Fibroblast of skin of right biceps (primary cell): ENCODE results near the gene PLEKHG3.

ENCODE experiments used
- DNase-seq: peaks from one replicate; pipeline ENCODE4 v3.0.0-alpha.2; 2013

The PLEKHG3 gene

DNA sequence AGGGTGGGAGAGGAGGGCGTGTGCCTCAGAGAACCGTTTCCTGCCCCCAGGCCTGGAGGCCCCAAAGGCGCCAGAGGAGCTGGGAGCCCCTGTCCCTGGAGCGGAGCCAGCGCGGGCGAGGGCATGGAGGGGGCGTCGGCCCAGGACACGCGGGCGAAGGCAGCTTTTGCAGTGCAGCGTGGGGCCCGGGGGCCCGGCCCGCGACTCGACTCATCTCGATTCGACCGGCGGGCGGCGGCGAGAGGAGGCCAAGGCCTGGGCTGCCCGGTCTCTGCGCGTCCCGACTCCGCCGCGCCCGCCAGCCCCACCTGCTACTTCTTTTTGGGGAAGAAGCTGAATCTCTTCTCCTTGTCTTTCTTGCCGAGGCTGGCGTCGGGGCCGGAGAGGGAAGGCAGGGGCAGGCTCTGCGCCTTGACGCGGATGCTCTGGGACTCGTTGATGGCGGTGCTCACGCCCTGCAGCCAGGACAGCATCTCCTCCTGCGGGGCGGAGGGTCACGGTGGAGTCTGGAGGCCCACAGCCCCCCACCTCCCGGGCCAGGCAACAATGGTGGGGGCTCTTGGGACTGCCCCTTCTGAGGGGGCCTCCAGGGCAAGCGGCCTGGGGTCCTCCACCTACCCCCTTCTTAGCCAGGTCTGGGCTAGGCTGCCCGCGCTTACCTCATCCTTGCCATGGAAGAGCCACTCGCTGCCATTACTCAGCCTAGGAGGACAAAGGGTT is 44.9 kb downstream of the PLEKHG3 start:
- DNase-seq, result no peak

DNA sequence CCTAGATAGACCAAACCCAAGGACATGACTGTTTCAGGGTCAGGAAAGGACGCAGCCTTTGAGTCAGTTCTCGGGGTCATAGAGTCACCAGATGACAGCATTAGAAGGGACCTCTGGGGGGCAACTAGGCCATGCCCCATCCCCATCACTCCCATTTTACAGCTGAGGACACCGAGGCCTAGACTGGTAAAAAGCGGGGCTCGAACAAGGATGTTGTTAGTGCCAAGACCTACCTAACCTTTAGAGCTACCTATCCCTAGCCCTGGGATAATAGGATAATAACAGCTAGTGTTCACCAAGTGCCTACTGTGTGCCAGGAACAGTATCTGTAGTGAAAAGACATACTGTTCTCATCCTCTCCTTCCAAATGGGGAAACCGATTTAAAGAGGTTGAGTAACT is 48.7 kb downstream of the PLEKHG3 start:
- DNase-seq, result no peak

DNA sequence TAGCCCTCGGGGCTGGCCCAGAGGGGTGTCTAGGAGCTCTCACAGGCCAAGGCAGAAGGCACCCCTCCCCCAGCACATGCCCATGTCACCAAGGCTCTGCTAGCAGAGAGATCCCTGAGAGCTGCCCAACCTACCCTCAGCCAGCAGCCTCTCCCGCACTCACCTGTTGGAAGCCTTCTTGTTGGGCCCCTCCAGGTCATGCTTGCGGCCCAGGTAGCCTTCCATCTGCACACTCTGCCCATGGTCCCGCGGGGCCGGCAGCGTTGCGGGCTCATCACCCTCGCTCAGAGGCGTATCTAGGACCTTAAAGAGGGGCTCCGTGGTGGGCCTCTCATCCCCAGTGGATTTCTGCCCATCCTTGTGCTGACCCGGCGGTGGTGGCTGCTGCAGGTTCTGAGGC is 49.1 kb downstream of the PLEKHG3 start:
- no peak for DNase-seq

DNA sequence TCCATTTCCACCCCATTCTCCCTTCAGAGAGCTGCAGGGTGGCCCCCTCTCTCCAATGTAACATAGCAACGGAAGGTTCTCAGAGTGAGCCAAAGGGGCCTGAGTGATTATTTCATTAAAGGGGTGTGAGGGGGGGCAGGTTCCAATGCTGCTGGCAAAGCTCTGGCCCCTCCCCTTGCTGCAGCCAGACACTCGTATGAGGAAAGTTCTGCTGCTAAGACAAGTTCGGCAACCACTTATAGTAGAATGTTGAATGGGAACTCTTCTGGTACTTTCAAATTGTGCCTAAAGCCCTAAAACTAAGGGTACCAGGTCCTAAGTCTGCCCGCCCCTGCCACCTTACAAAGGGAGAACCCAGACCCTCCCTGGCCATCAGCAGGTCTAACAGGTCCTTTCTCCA is 49.8 kb downstream of the PLEKHG3 start:
- DNase-seq, result no peak

DNA sequence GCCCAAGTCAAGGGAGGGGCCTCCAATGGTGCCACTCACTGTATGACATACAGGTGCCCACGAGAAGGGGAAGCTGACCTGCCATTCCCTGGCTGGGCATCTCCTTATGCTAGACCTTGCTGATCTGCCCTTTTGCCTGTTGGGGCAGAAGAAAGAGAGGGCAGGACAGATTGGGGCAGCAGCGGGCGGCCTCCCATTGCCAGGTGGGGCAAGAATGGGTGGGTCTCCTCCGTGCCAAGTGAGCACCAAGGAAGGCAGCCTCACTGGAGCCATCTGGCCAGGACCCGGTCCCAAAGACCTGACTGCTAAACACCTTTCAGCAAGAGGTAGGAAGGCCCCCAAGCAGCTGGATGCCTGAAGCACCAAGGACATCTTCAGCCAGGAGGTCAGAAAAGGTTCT is 50.5 kb downstream of the PLEKHG3 start:
- DNase-seq, result no peak

DNA sequence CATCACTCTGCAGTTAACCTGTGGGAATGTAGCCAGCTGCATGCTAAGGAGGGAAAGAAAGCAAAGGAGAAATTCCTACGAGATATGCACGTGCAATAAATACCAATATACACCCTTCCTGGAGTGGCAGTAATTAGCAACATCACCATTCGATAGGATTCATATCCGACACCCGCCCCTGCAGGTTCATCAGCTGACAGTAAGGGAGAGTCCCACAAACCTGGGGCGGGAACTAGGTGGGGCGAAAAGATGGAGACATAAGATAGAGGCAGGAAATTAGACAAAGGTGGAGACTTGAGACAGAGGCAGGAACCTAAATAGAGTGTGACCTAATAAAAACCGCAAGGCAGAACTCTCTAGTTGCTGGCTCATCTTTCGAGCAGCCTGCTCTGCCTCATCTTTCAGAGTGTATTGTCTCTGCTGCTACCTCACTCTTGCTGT is 51.6 kb downstream of the PLEKHG3 start:
- peak; percentile 68 for DNase-seq

DNA sequence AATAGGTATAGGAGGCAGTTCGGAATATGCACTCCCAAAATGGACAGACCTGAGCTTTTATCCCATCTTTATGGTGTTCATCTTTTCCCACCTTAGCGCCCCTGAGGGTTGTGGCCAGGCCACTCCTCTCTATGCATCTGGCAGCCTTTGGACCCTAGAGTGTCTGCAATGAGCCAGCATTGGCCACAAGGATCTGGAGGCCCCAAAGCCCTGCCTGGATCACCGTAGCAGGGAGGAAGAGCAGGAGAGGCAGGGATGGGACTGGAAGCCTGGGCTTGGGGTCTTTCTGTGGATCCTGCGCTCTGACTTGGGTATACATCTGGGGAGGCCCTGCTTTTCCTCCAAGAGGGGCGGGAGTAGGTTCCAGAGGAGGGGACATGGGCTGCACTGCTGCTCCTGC is 52.5 kb downstream of the PLEKHG3 start:
- no peak for DNase-seq

DNA sequence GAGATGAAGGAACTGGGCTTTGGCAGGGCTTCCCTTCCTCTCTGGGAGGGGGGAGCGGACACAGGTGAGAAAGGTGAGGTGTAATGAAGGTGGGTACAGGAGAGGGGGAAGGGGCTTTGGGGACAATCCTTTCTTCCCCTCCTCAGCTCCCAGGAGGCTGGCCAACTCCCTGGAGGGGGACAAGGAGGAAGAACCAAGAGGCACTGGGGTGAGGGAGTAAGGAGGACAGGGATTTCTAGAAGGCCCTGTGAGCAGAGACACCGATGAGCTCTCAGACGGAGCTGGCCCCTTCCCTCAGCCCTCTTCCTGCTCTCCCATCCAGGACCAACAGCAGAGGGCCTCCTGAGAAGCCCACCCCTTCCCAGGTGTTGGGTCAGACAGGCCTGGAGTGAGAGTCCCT is 53.4 kb downstream of the PLEKHG3 start:
- no peak for DNase-seq

DNA sequence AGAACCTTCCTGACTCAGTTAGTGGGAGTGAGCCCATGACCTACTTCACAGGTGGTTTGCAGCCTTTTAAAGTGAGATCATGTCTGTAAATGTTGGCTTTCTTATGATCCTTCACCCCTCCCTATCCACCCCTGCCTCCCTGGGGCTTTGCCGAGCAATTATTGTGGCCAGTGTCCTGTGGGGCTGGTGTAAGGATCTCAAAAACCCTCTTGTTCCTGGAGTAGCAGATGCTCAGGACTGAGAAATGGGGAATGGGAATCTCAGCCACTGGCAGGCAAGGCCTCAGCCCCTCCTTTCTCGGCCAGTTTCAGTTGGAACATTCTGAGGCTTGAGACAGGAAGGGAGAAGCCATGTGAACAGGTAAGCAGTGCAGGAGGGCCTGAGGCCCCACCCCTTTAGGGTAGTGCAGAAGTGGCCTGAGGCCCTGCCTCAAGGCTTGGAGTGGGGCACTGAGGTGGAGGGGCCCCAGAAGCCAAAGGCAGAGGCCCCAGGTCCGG is 53.8 kb downstream of the PLEKHG3 start:
- DNase-seq, result peak; percentile 70

DNA sequence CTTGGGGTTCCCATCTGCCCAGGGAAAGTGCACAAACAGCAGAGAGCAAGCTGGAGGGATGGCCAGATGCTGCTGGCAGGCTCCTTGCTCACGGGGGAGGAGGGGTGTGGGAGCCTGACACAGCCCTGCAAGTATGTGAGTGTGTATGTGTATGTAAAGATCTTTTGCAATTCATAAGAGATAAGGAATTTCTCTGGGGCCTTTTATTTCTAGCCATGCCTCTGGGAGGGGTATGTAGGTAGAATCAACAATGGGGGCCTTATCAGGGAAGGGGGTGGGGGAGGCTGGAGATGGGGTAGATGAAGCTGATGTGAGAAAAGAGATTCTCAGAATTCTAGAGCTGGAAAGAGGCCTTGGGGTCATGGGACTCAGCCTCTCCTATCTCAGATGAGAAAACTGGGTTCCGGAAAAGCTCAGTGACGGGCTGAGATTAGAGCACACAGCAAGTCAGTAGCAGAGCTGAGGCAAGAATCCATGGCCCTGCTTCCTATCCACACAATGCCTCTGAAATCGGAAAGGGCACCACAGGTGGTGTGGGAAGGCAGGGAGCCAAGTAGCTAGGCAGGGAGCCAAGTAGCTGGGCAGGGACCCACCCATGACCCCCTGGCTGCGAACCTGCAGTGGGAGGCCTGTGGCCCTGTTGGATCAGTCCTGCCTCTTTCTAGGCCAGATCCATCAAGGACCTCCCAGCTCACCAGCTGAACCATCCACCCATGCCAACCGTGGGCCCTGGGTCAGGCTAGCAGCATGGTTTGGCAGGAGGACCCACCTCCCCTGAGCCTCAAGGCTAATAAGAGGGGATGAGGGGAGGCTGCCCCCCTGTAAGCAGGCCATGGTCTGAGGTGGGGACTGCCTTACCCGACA is 54.7 kb downstream of the PLEKHG3 start:
- DNase-seq, result peak; percentile 91

DNA sequence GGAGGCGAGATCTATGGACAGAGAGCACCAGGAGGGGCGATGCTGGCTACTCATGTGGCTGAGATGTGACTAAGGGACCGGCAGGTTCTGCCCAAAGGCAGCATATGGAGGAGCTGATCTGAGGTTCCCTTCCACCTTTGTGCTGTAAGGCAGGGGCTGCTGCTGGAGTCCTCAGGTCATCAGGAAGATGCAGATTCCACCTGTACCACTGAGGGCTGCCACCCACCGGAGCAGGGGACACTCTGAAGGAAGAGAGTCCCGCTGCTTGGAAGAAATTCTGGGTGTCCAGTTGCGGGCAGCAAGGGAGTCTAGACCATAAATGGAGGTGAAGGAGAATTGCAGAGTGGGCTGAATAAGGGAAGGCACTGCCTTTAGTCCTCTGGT is 55.3 kb downstream of the PLEKHG3 start:
- no peak for DNase-seq

DNA sequence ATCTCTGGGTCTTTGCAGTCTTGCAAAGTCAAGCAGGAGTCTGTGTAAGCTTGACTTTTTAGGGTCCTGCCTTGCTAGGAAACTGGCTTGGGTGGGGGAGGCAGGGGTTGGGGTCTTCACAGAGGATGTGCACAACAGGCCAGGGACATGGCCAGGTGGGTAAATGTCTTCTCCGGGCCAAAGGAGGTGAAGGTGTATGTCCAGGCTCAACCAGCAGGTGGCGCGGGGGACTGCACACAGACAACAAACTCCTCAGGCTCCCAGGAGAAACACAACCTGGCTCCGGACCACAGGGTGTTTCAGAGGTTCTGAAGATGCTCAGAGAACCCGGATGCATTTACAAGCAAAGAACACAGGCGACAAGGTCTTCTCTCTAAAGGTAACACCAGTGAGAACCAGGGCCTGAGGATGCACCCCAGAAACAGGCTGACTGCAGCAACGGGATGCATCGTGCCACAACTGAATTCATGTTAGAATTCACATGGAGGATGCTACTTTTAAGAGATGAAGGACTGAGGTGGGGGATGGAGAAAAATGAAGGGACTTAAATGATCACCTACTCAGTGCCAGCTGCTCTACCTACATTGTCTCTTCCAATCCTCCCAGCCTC is 56.0 kb downstream of the PLEKHG3 start:
- DNase-seq, result peak; percentile 42

DNA sequence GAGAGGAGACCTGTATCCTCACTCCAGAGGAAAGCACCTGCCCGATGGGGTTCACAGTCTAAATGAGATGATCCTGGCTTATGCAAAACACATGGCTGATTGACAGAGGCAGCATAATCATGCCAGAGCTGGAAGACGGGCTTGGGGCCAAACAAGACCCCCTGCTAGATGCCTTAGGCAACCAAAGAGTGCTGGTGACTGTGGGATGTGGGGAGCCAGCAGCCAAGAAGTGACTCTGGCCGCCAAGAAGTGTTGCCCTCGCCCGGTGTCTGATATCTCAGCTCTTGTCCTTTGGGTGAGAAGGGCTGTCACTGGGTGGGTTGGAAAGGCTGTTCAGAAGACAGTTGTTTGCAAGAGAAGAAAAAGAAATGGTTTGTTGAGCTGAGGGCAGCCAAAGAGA is 56.7 kb downstream of the PLEKHG3 start:
- DNase-seq, result no peak

DNA sequence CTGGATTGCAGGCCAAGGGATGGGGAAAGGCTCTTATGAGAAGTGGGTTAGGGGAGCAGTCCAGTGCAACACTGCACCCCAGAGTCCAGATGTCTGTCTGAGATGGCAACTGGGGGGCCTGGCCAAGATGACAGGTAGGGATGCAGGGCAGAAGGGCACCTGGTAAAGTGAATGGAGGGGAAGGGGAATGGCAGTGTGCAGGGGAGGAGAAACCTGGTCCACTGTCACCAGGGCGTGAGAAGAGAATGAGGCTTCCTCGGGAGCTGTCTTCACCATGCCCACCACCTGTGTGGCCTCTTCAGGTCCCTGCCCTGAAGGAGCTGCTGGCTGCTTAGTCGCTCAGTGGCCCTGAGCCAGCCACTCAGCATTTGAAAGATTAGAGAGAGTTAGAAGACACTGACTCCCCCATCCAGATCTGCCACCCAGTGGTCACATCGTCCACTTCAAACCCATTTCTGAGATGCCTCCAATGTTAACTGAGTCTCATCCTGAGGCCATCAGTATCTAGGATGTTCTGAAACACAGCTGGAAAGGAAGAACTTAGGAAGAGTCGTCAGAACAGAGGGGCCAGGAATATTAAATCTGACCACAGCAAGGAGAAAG is 57.3 kb downstream of the PLEKHG3 start:
- DNase-seq, result peak; percentile 49

DNA sequence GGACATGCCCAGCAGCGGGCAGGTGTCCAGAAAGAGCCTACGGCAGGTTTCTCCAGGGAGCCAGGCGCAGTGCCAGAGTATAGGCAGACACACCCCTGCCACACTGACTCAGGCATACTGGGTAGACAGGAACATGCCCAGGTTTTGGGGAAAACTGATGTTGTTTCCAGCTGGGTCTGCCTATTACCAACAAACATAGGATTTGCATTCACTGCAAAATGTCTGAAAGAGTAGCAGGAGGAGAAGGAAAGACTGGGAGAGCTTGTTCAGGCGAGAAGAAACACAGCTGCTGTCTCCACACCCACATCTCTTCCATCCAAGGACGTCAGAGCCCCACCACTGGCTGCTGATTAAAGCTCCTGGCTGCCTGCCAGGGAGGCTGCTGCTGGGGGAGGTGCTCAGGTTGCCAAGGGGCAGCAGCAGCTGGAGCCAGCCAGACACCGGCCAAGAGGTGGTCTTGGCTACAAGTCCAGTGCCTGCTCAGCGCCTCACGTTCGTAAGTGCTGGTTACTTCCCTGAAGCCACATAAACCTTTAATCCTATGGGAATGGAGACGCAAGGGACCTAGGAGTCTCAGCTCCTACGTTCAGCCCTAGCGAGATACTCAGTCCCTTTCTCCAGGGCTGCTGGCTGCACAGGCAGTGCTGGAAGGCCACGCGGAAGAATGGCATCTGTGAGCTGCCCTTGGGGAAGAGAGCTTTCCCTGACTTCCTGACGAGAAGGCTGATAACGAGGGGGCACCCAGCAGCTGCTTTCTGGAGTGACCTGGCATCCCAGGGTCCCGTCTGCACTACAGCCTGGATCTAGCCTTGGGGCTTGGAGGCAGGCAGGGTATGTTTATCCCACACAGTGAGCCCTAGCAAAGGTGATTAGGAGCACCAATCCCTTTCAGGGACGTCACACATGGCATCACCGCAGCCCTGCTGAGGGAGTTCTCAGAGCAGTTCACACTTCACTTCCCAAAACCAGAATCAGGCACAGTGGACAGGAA is 58.1 kb downstream of the PLEKHG3 start:
- DNase-seq, result peak; percentile 85

DNA sequence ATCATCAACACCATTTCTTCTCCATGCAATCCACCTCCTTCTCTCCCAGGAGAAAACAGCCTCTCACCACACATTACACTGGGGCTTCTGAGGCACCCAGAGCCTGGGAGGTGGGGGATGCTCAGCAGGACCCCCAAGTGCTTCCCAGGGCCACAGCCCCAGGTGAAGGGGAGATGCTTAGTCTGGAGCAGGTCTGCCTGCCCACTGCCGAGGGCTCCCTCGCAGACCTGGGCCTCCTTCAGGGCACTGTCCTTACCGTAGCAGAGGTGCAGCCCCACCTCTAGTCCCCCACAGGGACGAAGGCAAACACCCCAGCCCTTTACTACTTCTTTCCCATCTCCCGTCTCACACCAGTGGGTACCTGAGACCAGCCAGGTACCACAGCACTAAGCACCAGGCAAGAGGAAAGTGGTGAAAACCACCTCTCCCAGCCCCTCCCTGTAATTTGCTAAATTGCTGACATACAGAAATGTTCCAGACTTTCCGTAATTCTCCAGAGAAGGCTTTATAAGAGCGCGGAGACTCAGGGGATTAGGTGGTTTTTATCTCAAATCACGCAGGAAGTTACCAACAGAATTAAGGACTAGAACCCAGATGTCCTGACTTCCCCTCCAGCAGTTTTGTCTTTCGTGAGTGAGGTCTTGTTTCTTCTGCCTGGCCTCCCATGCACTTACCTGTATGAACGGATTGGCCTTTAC is 59.0 kb downstream of the PLEKHG3 start:
- DNase-seq, result no peak

DNA sequence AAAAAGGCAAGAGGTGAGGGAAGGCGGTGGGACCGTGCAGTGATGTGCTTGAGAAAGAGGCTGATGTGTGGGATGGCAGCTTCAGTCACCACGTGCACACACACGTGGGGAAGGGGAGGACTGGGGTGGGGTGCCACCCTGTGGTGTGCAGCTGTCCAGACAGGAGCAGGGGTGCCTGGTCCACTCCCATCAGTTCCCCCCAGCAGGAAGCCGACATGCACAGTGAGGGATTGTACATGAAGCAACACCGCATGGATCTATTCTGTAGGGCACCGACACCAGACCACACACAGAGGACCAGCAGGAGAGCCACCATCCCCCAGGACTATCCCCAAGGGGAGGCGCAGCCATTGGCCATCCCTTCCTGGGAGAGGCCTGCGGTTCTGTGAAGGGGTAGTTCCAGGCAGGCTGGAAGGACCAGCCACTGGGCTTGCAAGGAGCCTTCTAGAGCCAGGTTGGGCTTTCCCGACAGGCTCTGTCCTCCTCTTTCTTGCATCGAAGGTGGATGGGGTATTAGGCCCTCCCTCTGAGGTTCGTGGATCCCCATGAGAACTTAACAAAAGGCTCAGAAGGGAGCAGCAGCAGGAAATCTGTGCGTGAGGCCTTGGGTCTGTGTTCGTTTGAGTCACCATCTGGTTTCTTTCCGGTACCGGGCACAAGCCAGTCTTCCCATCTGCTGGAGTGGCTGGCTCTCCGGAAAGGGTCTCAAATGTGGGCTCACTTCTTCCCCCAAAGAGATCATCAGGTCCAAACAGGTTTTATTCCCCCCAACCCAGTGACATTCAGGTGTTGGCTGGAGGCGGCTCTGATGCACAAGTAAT is 59.8 kb downstream of the PLEKHG3 start:
- peak; percentile 66 for DNase-seq

DNA sequence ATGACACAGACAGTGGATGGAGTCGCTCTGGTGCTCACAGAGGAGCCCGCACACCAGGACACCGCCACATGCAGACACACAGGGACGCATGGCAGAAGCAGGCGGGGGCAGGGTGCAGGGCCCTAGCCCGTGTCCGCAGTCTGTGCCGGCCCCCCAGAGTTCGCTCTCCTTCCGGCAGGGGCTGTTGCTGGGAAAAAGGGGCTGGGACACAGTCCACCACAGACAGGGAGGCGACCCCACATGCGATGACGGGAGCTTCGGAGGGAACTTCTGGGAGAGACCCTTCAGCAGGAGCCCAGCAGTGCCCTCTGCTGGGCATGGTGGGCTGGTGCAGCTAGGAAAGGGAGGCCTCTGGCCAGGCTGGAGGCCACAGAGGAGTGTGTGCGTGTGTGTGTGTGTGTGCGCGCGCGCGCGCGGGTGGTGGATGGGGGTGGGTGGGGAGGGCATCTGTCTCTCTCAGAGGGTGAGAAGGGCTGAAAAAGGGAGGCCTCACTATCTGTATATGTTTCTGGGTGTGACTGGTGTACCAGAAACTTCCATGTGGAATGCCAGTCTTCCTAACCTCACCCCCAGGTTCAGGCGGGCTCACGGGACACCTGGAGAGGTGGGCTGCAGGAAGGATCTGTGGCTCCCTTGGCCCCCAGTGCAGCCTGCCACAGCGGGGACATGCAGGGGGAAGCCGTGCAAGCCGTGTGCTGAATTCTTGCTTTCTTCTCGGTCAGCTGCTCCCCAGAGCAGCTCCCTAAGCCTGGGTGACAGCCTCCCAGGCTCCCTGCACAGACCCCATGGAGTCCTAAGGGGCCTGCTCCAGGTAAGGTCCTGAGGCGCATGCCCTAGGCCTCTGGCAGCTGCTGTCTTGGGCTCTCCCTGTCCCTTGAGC is 60.7 kb downstream of the PLEKHG3 start:
- peak; percentile 80 for DNase-seq

DNA sequence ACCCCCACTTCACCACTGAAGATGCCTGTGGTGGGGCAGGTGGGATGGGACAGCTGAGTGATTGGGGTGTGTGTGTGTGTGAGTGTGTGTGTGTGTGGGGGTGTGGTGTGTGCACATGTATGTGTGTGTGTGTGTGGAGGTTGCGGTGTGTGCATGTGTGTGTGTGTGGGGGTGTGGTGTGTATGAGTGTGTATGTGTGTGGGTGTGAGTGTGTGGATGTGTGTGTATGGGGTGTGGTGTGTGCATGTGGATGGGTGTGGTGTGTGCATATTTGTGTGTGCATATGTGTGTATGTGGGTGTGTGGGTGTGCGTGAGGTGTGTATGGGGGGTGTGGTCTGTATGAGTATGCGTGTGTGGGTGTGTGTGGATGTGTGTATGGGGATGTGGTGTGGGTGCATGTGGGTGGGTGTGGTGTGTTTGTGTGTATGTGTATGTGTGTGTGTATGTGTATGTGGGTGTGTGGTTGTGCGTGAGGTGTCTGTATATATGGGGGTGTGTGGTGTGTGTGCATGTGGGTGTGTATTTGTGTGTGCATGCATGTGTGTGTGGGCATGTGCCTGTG is 61.6 kb downstream of the PLEKHG3 start:
- DNase-seq, result no peak
